Daoy (cell line): ENCODE measurements around the gene SCMH1. TPM values are rescaled to one million over a fixed set of nuclear protein-coding genes. Genes with fewer than 3 reads are reported as not detected.
A peak's percentile ranks its signal among the peaks of the same experiment; 100 is the strongest.

Source experiments
- DNase-seq: peaks from one replicate; pipeline ENCODE4 v3.0.0-alpha.2; 2015; ENCODE audit warnings: low read depth
- total RNA-seq: library from RNA; depleted of rRNA; stranded (reverse); fragments of >200 nt; shearing (Covaris generic); gene quantifications from 2 replicates; pipeline ENCODE4 v1.2.3, GENCODE V29; 2014

The SCMH1 gene
- total RNA-seq, 1 experiment from 2014 or later = 8.0 TPM

GRCh38 chr1:41098730-41099460 is 143.2 kb downstream of the SCMH1 start:
- no peak for DNase-seq

GRCh38 chr1:41097105-41097504 is 145.0 kb downstream of the SCMH1 start:
- no peak for DNase-seq

- DNase-seq = no peak
Observed at GRCh38 chr1:41093826-41094225, 148.3 kb downstream of the SCMH1 start.

GRCh38 chr1:41086921-41087320 is 155.2 kb downstream of the SCMH1 start:
- DNase-seq = no peak

- no peak for DNase-seq
Observed at GRCh38 chr1:41078616-41079015, 163.5 kb downstream of the SCMH1 start.

DNA sequence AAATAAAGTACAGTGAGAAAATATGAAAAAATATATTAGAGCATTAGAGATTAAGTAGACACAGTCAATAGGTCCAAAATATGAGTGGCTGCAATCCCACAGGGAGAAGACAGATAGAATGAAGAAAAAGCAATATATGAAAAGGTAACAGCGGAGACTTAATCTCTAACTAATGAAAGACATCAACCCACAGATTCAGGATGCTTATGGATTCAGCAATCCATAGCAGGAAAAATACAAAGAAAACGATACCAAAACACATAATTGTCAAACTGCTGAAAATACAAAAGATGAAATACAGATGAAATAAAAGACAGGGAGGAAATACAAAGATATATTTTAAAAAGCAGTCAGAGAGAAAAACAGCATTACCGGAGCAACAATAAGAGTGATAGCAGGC is 163.9 kb downstream of the SCMH1 start:
- DNase-seq = no peak

DNA sequence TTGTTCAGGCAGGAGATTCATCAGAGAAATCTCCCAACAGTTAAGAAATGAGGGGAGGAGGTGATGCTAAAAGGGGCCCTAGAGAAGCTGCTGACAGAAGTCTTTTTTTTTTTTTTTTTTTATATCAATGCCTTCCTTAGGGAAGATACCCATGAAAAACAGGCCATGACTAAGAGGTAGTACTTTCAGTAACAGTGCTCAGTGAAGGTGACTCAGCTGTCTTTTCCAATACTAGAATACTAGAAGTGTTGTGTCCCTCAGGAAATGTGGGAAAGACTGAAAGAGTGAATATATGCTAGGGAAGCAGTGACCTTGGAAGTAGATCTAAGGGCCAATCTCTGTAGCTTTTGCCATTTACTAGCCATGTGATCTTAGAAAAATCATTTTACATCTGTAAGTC is 168.1 kb downstream of the SCMH1 start:
- DNase-seq = peak; percentile 23

GRCh38 chr1:41072051-41072450 is 170.1 kb downstream of the SCMH1 start:
- peak; percentile 8 for DNase-seq

GRCh38 chr1:41056907-41057306 is 185.2 kb downstream of the SCMH1 start:
- no peak for DNase-seq

DNA sequence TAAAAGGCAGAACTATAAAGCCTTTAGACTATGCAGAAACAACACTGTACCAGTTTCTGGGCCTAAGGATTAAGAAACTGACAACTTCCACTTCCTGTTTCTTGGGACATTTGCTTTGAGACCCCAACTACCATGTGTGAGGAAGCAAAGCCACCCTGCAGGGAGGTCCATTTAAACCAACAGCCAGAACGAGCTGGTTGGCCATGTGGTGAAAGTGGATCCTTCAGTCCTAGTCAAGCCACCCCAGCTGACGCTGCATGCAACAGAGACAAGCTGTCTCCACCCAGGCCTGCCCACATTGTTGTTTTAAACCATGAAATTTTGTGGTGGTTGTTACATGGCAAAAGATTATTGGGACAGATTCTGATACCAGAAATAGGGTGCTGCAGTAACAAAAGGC is 188.8 kb downstream of the SCMH1 start:
- no peak for DNase-seq

DNA sequence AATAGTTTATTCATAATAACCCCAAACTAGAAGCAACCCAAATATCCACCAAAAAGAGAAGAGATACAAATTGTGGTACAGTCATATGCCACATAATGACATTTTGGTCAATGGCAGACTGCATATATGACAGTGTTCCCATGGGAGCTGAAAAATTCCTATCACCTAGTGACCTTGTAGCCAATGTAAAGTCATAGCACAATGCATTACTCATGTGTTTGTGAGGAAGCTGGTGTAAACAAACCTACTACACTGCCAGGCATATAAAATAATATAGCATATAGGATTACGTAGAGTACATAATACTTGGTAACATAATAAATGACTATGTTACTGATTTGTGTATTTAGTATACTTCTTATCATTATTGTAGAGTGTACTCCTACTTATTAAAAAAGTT is 191.1 kb downstream of the SCMH1 start:
- no peak for DNase-seq

GRCh38 chr1:41048540-41048939 is 193.6 kb downstream of the SCMH1 start:
- DNase-seq = no peak

DNA sequence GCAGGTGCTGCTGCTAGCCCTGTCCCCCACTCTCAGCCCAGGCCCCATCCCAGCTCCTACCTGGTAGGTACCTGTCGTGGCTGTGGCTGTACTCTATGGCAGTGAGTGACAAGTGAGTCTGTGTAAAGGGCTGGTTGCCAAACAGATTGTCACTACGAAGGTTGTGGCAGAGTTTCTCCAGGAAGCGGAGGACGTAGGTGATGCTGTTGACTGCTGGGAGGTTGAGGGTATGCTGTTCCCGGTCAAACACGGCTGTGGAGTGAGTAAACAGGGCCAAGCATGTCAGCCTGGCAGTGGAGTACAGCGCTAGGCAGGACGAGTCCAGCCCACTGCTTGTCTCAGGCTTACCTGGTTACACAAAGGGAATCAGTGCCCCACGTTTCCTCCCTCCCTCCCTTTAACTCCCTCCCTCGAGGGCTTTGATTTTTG is 195.7 kb downstream of the SCMH1 start:
- no peak for DNase-seq

DNA sequence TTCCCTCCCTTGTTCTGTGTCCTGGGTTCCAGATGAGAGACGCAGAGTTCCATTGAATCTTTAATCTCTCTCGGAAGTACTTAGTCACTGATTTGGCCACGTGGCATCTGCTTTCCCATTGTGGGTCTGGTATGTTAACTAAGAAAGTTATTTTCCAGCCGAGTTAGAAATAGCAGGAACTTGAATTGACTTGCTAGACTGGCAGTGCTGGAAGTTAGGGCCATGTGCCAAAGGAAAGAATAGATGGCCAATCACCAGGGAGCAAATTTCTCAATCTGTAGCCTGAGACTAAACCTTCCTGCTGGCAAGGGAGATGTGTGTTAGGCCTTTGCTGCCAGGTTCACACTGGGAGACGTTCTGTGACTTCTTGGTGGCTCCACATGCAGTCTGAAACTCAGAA is 196.4 kb downstream of the SCMH1 start:
- no peak for DNase-seq

GRCh38 chr1:41044187-41044586 is 197.9 kb downstream of the SCMH1 start:
- DNase-seq = no peak

- DNase-seq = no peak
Observed at GRCh38 chr1:41041614-41042270, 200.4 kb downstream of the SCMH1 start.

- no peak for DNase-seq
Observed at GRCh38 chr1:41038110-41038509, 204.0 kb downstream of the SCMH1 start.

GRCh38 chr1:41037116-41037903 is 204.8 kb downstream of the SCMH1 start:
- no peak for DNase-seq

GRCh38 chr1:41033272-41033671 is 208.8 kb downstream of the SCMH1 start:
- no peak for DNase-seq

DNA sequence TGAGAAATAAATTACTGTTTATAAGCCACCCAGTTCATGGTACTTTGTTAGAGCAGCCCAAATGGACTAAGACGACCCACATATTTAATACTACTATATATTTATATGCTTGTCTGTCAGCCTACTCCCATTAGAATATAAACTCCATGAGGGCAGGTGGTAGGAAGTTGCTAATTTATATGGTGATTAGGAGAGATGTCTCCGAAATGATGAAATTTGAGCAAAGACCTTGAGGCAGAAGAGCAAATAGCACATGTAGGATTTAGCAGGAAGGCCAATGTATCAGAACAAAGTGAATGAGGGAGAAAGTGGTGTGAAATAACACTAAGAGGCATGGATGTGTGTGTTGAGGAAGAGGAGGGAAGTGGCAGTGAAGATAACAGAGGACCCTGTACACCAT is 210.0 kb downstream of the SCMH1 start:
- DNase-seq = no peak

- DNase-seq = no peak
Observed at GRCh38 chr1:41030872-41031616, 211.1 kb downstream of the SCMH1 start.

DNA sequence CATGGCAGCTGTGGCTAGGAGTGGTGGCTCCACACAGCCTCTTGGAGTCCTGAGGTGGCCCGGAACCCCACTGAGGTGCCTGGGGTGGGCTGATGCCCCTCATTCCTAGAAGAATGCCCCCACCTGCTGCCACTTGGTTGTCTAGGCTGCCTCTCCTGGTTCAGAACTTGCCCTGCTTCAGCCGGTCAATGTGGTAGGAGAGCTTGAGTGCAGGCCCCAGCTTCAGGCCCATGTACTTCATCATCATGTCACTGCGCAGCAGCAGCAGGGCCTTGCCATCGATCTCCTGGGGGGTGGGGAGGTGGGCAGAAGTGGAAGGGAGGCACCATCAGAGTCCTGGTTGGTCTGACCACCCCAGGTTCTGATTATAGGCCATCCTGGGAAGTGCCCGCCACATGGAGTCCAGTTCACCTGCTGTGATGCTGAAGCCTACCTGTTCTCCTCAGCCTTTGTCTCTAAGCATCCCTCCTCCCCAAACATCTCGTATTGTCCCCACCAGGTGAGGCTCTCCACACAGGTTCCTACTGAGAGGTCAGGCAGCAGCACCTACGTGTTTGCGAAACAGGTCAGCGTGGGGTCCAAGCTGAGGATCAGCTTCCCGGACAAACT is 214.0 kb downstream of the SCMH1 start:
- DNase-seq = no peak
